ENCODE results near the gene SERPINA12. TPM values are rescaled to one million over a fixed set of nuclear protein-coding genes. Genes with fewer than 3 reads are reported as not detected.

SERPINA12 gene
- total and polyA plus RNA-seq, 12 donors, result not detected

DNA sequence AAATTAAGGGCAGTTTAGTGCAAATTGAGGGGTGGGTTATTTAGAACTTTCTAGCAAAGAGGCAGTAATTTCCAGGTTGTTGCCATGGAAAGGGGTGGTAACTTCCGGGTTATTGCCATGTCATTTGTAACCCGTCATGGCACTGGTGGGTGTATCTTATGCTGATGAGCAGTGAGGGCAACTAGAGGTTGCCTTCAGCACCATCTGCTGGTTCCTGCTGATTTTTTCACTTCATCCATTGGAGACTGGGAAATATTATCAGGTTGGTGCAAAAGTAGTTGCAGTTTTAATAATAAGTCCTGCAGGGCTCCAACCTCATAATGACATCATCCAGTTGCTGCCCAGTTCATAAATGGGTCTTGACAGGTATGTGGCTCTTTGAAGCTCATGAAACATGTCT is 27.6 kb upstream of the SERPINA12 start:
- Histone ChIP-seq H3K9me3 (peaks cover 0 to 5% (median 0%) of the 10 kb centered on the region in 11 donors), H3K36me3 (no peaks in the 10 kb centered on the region), H3K27me3 (peaks cover 0 to 40% (median 23%) of the 10 kb centered on the region in 7 donors), H3K27ac (no peak overlapping the region), H3K4me1 (peaks cover 0 to 11% (median 4%) of the 10 kb centered on the region in 9 donors), H3K4me3 (no peak overlapping the region)
- TF ChIP-seq, protein P1, sequence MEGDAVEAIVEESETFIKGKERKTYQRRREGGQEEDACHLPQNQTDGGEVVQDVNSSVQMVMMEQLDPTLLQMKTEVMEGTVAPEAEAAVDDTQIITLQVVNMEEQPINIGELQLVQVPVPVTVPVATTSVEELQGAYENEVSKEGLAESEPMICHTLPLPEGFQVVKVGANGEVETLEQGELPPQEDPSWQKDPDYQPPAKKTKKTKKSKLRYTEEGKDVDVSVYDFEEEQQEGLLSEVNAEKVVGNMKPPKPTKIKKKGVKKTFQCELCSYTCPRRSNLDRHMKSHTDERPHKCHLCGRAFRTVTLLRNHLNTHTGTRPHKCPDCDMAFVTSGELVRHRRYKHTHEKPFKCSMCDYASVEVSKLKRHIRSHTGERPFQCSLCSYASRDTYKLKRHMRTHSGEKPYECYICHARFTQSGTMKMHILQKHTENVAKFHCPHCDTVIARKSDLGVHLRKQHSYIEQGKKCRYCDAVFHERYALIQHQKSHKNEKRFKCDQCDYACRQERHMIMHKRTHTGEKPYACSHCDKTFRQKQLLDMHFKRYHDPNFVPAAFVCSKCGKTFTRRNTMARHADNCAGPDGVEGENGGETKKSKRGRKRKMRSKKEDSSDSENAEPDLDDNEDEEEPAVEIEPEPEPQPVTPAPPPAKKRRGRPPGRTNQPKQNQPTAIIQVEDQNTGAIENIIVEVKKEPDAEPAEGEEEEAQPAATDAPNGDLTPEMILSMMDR (IDR thresholded peaks at IDR 0.05), result no peak
- WGBS, 2 donors, result 54 to 59% methylated on average over 2 of the region's 2 CpGs
- intact Hi-C loops (cut with DNase I), result no loop called here
- ATAC-seq (no peak), DNase-seq (no peak)

DNA sequence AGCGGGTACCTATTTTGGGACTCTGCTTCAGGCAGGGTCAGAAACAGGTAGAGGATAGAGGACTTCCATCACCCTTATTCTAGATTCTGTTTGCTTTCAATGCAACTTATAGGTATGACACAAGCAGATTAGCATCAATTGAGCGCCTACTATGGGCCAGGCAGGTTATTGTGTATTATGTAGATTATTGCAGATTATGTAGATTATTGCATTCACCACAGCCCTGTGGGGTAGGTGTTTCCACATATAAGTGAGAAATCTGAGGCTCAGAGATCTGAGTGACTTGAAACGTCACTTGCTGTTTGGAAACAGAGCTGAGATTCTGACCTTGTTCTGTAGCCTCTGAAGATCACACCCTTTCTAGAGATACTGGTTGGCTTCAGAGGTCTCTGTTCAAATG is 26.2 kb upstream of the SERPINA12 start:
- intact Hi-C loops (cut with DNase I), result no loop called here
- WGBS, 2 donors, result 67 to 72% methylated on average over 3 of the region's 3 CpGs

DNA sequence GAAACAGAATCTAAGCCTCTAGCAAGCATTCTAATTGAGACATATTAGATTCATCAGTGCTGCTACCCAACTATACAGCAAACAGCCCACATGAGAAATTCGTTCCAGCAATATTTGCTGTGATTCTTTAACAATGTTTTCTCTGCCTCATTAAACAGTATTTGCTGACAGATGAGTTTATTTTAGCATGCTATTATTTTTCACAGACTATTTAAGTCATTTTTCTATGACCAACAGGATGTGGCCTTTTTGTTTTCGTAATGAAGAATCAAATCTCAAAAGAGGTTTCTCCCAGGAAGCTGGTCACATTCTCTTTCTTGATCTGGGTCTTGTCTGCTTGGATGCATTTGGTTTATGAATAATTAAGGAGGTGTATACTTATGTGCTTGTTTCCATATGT is 23.2 kb upstream of the SERPINA12 start:
- intact Hi-C loops (cut with DNase I), result no loop called here
- Histone ChIP-seq H3K9me3 (peaks cover 0 to 13% (median 0%) of the 10 kb centered on the region in 11 donors), H3K27me3 (peaks cover 0 to 57% (median 29%) of the 10 kb centered on the region in 7 donors), H3K4me1 (no peaks in the 10 kb centered on the region), H3K36me3 (no peaks in the 10 kb centered on the region), H3K27ac (no peak overlapping the region), H3K4me3 (no peak overlapping the region)
- ATAC-seq, result no peak
- WGBS, 2 donors, result 51 to 71% methylated on average over 2 of the region's 2 CpGs
- TF ChIP-seq, protein P1 (IDR thresholded peaks at IDR 0.05), result no peak
- no peak for DNase-seq

More for the DNA sequence above, 26.2 kb upstream of the SERPINA12 start:
- TF ChIP-seq, protein P1 (IDR thresholded peaks at IDR 0.05), result no peak
- Histone ChIP-seq H3K4me1 (peaks cover 0 to 10% (median 4%) of the 10 kb centered on the region in 9 donors), H3K4me3 (no peak overlapping the region), H3K9me3 (peaks cover 0 to 13% (median 0%) of the 10 kb centered on the region in 11 donors), H3K27ac (no peak overlapping the region), H3K27me3 (peaks cover 0 to 46% (median 32%) of the 10 kb centered on the region in 7 donors), H3K36me3 (no peaks in the 10 kb centered on the region)
- DNase-seq (no peak), ATAC-seq (no peak)

DNA sequence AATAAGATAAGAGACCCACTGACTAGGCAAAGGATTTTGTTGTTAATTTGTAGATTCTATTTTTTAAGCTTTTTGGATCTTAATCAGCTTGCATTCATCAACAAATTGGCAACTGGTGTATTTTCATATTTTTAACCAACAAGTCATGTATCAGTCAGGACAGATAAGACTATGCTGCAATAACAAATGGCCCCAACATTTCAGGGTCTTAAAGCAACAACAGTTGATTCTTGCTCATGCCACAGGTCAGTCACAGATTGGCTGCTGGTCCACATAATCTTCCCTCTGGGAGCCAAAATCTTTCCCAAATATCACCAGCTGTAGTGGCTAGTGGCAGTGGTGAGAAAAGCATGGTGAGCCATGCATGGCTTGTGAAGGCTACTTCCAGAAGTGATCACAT is 21.9 kb upstream of the SERPINA12 start:
- TF ChIP-seq, protein P1 (IDR thresholded peaks at IDR 0.05), result no peak
- DNase-seq (no peak), ATAC-seq (no peak)
- intact Hi-C loops (cut with DNase I), result no loop called here
- Histone ChIP-seq H3K27ac (no peak overlapping the region), H3K4me1 (no peaks in the 10 kb centered on the region), H3K36me3 (no peaks in the 10 kb centered on the region), H3K27me3 (peaks cover 0 to 49% (median 29%) of the 10 kb centered on the region in 7 donors), H3K9me3 (peaks cover 0 to 24% (median 0%) of the 10 kb centered on the region in 11 donors), H3K4me3 (no peak overlapping the region)

Measured in heart right ventricle (tissue), 16 donors.